Activated CD8-positive, alpha-beta memory T cell treated with anti-CD3 and anti-CD28 coated beads, Interleukin-2, amount 50 U/mL, for 1 hour (primary cell): ENCODE results near the gene AMN.

Experiments
- DNase-seq: peaks from one replicate; pipeline ENCODE4 v3.0.0-alpha.2; 2020; ENCODE audit errors: extremely low read depth

Gene AMN

GRCh38 chr14:102927878-102928411 is 5.5 kb downstream of the AMN start:
- no peak for DNase-seq

- peak; percentile 67 for DNase-seq
These were observed 6.2 kb downstream of the AMN start for GRCh38 chr14:102928412-102929240.

- DNase-seq = no peak
These were observed 7.0 kb downstream of the AMN start for GRCh38 chr14:102929241-102930137.

GRCh38 chr14:102930138-102930752 is 7.8 kb downstream of the AMN start:
- no peak for DNase-seq

- no peak for DNase-seq
These were observed 8.5 kb downstream of the AMN start for GRCh38 chr14:102930753-102931579.

- DNase-seq = no peak
These were observed 9.3 kb downstream of the AMN start for GRCh38 chr14:102931580-102932285.

GRCh38 chr14:102932484-102933248 is 10.2 kb downstream of the AMN start:
- DNase-seq = no peak

GRCh38 chr14:102933618-102934231 is 11.3 kb downstream of the AMN start:
- no peak for DNase-seq

- no peak for DNase-seq
These were observed 13.3 kb downstream of the AMN start for GRCh38 chr14:102935756-102936155.

GRCh38 chr14:102937331-102938175 is 15.1 kb downstream of the AMN start:
- DNase-seq = no peak

- DNase-seq = no peak
These were observed 15.7 kb downstream of the AMN start for GRCh38 chr14:102938191-102938590.

GRCh38 chr14:102939329-102939728 is 16.9 kb downstream of the AMN start:
- DNase-seq = no peak

- no peak for DNase-seq
These were observed 17.5 kb downstream of the AMN start for GRCh38 chr14:102939820-102940561.

GRCh38 chr14:102940729-102941362 is 18.4 kb downstream of the AMN start:
- DNase-seq = no peak

GRCh38 chr14:102941419-102942011 is 19.1 kb downstream of the AMN start:
- no peak for DNase-seq

GRCh38 chr14:102942069-102942468 is 19.6 kb downstream of the AMN start:
- DNase-seq = no peak

- DNase-seq = no peak
These were observed 21.0 kb downstream of the AMN start for GRCh38 chr14:102943454-102943853.
